Activated effector memory CD4-positive, alpha-beta T cell treated with anti-CD3 and anti-CD28 coated beads, Interleukin-2, amount 50 U/mL, for 16 hours (primary cell): ENCODE data around the gene PAXX.
"Not testable (repeated sequence)": the region's sequence is repeated elsewhere in the genome, so short reads cannot be mapped to it uniquely, and the experiment has no call there.

Experiments used
- DNase-seq: peaks from one replicate; pipeline ENCODE4 v3.0.0-alpha.2; 2020

Gene PAXX

DNA sequence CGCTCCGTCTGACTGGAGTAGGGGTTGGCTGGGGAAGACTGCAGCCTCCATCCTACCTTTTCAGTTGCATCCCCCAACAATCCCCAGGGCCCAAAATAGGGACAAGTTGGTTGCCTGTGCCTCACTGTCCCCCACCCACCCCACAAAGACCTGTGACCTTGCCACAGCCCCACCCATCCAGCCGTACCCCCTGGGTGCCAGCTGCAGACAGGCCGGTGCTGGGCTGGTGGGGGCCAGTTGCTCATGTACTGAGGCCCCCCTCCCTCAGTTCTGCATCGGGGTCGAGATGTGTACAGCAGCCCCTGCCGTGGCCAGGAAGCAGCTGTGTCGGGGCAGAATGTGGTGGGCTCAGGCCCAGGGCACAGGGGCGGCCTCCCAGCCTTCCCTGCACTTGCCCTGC, 9.1 kb upstream of the PAXX start:
- no peak for DNase-seq

DNA sequence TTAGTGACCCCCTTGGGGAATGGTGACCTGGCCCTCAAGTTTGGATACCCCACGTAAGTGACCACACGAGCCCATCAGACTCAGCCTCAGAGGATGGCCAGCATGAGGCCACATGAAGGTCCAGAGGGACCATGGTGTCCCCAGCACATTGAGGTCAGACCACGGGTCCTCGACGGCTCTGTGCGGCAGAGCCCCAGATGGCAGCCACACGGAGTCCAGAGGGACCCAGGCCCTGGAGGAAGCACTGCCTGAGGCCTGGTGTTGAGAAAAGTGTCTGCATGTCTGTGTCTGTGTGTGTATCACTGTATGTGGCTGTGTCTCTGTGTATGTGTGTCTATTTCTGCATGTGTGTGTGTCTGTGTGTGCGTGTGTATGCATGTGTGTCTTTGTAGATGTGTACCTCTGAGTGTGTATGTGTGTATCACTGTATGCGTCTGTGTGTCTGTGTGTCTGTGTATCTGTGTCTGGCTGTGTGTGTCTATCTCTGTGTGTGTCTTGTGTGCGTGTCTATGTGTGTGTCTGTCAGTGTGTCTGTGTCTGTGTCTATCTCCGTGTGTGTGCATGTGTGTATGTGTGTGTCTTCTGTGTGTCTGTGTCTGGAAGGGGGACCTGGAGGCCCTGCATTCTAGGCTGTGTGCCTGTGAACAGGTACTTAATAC, 8.4 kb upstream of the PAXX start:
- DNase-seq = no peak

DNA sequence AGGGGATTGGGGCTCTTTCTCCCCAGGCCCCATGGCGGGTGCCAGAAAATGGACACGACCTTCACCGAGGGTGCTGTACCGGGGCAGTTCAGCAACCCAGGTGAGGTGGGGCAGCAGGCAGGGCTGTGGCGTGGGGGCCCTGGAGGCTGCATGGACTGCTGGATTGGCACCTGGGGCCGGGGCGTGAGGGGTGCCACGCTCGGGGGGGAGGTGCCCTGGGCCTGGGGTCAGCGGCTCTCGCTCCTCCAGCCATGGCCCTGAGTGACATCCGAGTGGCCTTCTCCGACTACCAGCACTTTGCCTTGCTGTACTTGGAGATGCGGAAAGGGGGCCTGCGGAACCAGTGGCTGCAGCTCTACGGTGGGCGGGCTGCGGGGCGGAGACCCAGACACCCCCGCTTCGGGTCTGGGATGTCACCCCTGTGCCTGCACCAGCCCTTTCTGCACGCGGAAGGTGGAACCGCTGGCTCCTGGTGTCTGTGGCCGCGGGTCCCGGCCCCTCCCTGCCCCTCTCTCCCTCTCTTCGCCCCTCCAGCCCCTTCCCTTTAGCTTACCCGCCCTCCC, 7.7 kb upstream of the PAXX start:
- DNase-seq = no peak

DNA sequence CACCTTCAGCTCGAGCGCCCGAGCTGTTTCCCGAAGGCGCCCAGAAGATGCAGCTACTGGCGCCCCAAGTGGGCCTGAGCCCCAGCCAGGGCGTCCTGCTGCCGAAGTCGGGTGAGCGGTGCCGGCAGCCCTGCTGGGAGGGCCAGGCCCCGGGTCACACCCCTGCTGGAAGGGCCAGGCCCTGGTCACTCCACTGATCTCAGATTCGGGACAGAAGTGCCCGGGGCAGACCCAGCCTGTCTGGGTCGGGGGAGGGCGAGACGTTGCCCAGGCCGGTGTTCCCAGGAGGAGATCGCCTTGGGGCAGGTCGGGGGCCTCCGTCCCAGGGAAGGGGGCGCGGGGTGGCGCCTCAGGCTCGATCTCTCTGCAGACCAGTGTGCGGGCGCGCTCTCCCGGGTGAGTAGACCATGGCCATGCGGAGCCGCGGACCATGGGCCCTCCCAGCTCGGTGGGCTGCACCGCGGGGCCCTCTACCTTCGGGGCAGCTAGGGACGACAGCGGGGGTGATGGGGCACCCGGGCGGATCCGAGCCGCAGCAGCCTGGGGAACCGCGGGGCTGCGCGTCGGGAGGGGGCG, 7.1 kb upstream of the PAXX start:
- no peak for DNase-seq

DNA sequence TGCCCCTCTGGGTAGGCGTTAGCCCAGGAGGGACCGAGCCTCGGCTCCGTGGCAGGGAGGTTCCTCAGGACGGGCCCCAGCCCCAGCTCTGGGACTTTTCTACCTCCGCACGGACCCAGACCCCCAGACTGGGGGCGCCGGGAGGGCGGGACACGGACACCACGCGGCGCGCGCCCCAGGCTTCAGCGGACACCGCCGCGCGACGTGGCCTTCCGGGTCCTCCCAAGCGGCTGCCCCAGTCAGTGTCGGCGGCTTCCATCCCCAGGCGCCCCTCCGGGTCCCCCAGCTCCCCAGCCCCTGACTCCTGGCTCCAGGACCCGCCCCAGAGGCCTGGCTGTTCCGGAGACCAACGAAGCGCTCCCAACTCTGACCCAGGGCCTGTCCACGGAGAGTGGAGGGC, 6.4 kb upstream of the PAXX start:
- no peak for DNase-seq

DNA sequence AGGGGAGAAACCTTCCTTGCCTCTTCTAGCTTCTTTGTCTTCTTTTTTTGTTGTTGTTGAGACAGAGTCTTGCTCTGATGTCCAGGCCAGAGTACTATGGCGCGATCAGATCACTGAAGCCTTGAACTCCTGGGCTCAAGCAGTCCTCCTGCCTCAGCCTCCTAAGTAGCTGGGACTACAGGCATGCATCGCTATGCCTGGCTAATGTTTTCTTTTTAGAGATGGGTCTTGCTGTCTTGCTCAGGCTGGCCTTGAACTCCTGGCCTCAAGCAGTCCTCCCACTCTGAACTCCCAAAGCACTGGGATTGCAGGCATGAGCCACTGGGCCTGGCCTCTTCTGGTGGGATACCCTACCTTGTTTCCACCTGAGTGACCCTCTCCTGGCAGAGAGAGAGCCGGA, 3.4 kb upstream of the PAXX start:
- DNase-seq = no peak

DNA sequence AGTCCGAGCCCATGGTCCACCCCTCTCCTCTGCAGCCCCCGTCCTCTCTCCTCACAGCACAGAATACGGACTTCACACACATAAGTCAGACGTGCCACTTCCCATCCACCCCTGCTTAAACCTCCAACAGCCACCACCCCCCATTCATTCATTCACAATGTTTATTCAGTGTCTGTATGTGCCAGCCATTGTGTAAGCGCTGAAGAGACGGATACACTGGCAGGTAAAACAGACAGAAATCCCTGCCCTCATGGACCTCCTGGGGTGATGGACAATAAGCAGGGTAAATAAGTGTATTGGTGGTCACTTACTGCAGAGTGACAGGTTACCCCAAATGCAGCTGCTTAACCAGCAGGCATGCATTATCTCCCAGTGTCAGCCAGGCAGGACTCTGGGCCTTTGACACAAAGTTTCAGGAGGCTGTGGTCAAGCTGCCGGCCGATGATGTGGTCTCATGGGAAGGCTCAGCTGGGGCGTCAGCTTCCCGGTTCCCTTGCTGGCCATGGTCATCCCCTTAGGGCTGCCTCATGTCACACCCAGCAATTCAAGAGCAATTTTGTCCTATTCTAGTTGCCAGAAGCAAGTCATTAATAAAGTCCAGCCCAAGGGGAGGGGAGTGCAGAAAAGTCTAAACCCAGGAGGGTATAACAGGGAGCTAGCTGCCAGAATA, 1.8 kb upstream of the PAXX start:
- no peak for DNase-seq

DNA sequence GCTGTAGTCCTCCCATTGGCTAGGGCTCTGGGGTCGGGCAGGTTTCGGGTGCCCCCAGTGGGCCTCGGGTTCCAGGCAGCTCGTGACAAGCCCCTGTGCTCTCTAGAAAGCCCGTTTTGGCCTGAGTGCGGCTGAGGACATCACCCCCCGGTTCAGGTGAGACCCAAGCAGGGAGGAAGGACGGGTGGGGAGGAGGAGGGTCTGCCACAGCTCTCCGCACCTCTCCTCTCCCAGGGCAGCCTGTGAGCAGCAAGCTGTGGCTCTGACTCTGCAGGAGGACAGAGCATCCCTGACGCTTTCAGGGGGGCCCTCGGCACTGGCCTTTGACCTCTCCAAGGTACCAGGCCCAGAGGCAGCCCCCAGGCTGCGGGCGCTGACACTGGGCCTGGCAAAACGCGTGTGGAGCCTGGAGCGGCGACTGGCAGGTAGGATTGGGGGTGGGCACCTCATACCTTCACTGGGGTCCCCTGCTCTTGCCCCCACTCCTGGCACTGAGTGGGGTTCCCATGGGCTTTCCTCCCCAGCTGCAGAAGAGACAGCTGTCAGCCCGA, 672 bp downstream of the PAXX start:
- DNase-seq = no peak

DNA sequence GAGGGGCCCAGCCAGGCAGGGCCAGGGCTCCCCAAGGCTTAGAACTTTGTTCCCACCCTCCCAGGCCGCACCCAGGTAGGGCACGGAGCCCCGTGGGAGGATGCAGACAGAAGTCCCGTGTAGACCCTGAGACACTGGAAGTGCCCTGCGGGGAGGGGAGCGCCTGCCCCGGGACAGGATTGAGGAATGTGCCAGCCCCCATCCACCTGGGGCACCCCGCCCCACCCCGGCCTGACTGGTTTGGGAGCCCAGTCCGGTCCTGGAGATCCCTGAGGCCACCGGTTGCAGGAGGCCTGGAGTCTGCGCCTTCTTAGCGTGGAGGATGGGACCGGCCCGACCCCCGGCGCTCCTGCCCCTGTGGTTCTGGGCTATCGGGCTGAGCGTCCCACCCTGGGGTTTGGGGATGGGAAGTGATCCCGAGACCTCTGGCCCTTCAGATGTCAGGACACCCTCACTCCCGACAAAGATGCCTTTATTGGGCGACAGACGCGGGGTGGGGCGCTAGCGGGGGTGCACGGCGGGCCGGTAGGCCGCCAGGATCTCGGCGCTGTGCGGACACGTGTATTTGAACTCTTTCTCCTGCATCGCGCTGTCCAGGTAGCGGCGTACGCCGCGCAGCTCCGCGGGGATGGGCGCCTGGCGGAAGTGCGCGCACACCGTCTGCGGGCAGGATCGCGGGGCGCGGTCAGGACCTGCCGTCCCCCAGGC, 2.1 kb downstream of the PAXX start:
- no peak for DNase-seq

DNA sequence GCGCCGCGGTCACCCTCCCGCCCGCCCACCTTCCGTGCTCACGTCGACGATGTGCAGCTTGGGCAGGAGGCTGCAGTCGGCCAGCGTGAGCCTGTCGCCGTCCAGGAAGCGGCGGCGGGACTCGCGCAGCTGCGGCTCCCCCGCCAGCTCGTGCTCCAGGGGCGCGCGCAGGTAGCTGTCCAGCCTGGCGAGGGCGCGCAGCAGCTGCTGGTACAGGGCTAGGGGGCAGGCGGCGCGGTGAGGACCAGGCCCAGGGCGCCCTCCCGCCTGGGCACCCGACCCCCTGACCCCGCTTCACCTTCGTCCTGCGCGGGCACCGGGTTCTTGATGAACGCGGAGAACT, 2.6 kb downstream of the PAXX start:
- no peak for DNase-seq

DNA sequence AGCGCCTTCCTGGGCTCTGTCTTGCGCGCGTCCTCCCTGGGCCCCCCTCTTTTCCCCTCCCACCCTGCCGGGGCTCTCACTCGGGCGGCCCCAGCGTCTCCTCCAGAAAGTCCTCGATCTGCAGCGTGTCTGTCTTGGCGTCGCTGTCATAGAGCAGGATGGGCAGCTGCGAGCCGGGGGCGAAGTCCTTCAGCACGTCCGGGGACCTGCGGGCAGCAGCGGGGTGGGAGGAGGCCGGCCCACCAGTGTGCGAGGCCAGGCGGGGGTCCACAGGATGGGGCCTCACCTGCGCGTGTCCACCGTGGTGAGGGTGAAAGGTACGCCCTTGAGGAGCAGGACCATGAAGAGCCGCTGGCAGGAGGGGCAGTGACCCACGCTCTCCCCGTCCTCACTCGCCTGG, 3.1 kb downstream of the PAXX start:
- no peak for DNase-seq

DNA sequence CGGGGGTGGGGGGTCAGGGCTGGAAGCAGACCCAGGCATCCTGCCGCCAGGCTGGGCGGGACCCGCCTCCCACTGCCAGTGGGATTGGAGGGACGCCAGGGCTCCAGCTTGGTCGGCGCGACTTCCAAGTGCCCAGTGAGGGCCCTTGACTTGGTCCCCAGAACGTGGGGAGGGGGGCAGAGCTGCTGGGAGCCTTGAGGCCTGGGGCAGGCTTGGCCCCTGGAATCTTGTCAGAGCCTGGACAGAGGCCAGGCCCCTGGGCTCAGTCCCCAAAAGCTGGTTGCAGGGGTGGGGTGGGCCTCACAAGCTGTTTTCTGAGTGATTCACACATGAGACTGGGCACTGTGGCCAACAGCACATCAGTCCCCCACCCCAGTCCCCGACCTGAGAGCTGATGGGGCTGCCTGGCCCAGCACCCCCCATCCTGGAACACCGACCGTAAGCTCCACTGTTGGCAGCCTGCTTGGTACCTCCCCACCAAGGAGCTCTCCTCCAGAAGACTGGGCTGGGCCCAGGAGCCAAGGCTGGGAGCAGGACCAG, 3.6 kb downstream of the PAXX start:
- DNase-seq = no peak

DNA sequence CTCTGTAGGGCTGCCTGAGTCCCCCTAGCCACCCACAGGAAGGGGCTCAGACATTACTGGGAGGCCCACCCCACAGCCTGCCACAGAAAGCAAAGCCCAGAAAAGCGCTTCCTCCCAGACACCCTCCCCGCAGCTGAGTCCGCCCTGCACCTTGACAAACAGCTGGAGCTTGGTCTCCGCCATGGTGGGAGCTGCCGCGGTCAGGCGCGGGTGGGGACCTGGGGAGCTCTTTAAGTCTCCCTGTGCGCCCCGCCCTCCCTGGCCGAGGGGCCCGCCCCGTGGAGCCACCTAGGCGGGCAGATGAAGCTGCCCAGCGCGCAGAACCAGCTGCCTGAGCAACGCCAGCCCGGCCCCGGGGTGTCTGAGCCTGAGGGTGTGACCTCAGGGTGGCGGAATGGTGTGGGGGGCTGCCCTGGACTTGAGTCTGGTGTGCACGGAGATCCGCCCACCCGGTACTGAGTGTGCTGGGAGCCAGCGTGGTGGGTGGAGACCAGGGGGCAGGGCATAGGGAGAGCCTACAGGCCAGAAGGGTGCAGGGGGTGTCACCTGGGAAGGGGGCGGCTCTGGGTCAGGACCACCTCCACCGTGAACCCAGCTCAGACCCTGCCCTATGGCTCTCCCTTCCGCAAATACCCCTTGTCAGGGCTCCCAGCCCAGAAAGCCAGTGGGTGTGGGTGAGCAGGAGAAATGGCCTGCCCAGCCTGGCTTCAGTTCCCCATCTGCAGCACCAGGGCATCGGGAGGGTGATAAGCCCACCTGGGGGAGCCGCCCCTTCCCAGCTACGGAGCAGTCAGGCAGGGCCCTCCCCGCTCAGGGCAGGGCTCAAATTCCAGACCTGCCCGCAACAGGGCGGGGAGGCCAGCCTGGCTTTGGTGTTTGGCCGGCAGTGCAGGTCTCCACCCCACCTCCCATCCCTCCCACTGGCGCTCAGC, 4.4 kb downstream of the PAXX start, which contains the start of gene CLIC3:
Gene CLIC3 (minus strand): TSS at position 208 of the 932 bp plus-strand sequence. CDS start 25 bp downstream, at position 183.
- peak; percentile 78 for DNase-seq

DNA sequence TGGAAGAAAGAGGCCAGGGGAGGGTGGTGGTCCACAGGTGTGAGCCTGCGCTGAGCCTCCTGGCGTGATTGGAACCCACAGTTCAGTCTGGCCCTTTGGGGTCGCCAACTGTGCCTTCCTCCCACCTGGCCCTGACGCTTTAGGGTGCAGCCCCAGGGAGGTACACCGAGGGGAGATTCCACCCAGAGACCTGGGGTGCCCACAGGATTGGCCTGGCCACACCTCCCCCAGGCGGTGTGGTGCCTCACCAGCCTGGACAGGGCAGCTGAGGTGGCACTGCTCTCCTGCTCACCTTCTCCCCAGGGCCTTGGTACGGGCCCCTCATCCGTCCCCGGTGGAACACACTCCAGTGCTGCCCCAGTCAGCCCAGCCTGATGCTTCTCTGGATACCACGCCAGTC, 5.1 kb downstream of the PAXX start:
- DNase-seq = no peak

DNA sequence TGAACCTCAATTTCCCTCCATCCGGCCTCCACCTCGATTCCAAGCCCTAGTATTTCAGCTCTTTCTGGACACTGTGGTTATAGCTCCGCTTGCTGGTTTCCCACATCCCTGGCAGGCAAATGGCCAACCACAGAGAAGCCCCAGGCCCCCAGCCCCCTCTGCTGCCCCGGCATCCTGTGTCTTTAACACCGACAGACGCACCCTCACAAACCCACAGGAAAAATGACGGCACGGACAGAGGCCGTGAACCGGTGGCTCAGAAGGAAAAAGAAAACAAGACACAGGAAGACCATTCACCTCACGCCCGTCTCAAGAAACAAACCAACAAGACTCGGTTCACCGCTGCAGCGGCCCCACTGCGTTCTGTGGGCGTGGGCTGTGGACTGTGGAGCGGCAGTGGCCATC, 5.6 kb downstream of the PAXX start:
- DNase-seq = no peak

DNA sequence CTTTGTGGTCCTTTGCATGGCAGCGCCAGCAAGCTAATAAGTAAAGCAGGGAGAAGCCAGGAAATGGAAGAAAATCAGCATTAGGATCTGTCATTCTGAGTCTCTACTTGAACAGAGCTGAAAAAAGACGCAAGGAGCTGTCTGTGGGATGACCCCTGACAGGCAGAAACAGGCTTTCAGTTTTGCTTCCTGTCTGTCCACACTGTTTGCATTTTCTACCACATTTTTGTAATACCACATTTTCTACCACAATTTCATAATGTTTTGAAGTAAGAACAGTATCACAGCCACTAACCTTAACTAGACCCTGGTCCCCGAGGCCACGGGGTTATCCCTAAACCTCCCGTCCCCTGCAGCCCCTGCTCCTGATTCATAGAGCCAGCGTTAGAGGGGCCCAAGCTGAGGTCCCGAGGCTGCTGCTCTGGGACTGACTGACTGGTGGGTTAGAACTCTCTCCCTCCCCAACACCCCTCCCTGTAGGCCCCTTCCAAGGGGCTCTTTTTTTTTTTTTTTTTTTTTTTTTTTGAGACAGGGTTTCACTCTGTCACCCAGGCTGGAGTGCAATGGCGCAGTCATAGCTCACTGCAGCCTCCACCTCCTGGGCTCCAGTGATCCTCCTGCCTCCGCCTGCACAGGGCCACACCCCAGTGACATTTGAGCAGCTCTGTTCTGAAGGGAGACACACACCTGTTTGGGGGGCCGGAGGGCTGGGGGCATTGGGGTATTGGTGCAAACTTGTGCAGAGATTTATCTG, 8.1 kb downstream of the PAXX start:
- no peak for DNase-seq

DNA sequence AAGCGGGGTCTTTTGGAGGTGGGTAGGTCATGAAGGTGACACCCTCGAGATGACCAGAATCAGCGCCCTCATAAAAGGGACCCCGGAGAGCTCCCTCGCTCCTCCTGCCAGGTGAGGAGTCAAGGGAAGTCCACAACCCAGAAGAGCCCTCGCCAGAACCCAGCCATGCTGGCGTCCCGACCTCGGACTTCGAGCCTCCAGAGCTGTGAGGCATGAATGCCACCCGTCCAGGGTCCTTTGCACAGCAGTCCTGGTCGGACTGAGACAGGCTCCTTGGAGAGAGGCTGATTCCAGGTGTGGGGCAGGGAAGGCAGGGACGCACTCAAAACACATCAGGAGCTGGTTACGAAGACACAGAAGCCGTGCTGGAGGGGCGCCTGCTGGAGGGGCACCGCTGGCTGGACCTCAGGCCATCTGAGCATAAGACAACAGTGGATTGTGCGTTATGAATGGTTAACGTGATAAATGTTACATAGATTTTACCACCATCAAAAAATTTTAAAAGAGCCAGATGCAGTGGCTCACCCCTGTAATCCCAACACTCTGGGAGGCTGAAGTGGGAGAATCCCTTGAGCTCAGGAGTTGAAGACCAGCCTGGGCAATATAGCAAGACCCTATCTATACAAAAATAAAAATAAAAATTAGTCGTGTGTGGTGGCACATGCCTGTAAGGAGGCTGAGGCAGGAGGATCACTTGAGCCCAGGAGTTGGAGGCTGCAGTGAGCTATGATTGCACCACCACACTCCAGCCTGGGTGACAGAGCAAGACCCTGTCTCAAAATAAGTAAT, 9.8 kb downstream of the PAXX start:
- DNase-seq = no peak

DNA sequence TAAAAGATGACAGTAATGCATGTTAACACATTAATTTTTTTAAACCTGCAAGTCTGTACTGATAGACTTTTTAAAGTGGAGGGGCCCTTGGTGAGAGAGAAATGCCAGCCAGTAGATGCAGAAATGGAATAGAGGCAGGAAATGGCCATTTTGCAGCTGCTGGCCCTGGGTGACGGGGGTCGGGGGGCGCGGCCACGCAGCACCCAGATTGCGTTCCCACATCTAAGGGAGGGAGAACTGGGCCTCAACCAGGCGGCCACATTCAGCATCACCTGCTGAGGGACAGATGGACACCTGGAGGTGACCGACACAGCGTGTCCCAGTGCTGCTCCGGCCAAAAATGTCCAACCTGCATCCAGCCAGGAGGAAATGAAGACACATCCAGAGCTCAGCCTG, 10.4 kb downstream of the PAXX start:
- DNase-seq = no peak

DNA sequence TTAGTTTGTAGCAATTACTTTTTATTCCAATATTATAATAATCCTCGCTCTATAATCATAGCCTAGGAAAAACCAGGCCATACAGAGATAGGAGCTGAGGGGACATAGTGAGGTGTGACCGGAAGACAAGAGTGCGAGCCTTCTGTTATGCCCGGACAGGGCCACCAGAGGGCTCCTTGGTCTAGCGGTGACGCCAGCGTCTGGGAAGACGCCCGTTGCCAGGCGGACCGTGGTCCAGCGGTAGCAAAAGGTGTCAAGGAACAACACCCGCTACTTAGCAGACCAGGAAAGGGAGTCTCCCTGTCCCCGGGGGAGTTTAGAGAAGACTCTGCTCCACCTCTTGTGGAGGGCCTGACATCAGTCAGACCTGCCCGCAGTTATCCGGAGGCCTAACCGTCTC, 12.1 kb downstream of the PAXX start:
- DNase-seq = not testable (repeated sequence)
